Stimulated activated memory B cell treated with anti-CD40 and anti-IgM and Interleukin-4, amounts not matched to agents 10 μg/mL and 1 μg/mL and 100 μg/mL, for 72 hours (primary cell): ENCODE measurements around the gene ARHGAP10.
A peak's percentile ranks its signal among the peaks of the same experiment; 100 is the strongest.

Source experiments
- ATAC-seq: fragments of 150-1000 bp; cut with Tn5 transposase; 2 replicates; pipeline ENCODE4 v1.10.0; 2021
- H3K27ac Mint-ChIP-seq: one replicate; pipeline ENCODE4 v1.8.0; 2022; ENCODE audit warnings: mild to moderate bottlenecking, mixed read lengths
- H3K27me3 Mint-ChIP-seq: one replicate; pipeline ENCODE4 v1.8.0; 2022; ENCODE audit warnings: mixed read lengths
- H3K36me3 Mint-ChIP-seq: one replicate; pipeline ENCODE4 v1.8.0; 2022; ENCODE audit warnings: mixed read lengths
- H3K4me1 Mint-ChIP-seq: one replicate; pipeline ENCODE4 v1.8.0; 2022; ENCODE audit warnings: mixed read lengths
- H3K4me3 Mint-ChIP-seq: one replicate; pipeline ENCODE4 v1.8.0; 2022; ENCODE audit warnings: mild to moderate bottlenecking, moderate library complexity, mixed read lengths
- H3K9me3 Mint-ChIP-seq: one replicate; pipeline ENCODE4 v1.8.0; 2022; ENCODE audit warnings: mixed read lengths

Gene ARHGAP10

DNA sequence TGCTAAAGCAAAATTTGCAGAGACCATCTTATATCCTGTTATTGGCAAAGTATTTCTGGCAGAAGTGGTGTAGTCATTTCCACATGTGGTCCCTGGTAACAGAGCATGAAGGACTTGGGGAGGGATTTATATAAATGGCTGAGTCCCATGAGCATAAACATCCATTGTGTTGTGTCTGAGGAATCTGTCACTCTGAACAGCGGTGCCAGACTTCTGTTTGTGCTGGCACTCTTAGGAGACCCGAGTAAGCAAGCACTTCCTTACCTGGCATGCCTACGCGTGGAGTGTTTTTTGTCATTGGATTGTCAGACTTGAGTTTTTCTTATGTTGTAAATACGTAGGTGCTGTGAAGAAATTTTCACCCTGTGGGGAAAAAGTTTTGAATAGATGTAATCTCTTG, 285.9 kb downstream of the ARHGAP10 start:
- no peak for ATAC-seq
- Mint-ChIP-seq H3K36me3 (no peaks in the 10 kb centered on the region), H3K4me3 (no peak overlapping the region), H3K27ac (no peak overlapping the region), H3K4me1 (no peaks in the 10 kb centered on the region), H3K27me3 (no peaks in the 10 kb centered on the region), H3K9me3 (no peaks in the 10 kb centered on the region)

DNA sequence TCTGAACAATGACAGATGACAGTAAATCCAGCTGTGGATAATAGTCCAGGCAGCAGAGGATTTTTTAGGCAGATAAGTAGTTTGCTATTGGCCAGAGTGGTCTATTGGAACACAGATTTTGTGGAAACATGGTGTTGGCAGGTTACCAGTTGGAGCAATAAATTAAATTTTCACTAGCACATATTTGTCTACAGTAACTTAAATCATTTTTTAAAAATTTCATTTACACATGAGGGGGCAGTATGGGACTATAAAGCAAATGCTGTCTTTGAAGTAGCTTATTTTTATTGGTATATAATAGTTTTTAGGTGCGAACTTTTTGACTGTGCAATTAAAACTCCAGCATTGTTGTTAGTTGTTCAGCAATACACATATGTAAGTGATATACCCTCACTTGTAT, 289.8 kb downstream of the ARHGAP10 start:
- Mint-ChIP-seq H3K27me3 (no peaks in the 10 kb centered on the region), H3K4me1 (no peaks in the 10 kb centered on the region), H3K9me3 (no peaks in the 10 kb centered on the region), H3K27ac (no peak overlapping the region), H3K4me3 (no peak overlapping the region), H3K36me3 (no peaks in the 10 kb centered on the region)
- ATAC-seq = no peak

DNA sequence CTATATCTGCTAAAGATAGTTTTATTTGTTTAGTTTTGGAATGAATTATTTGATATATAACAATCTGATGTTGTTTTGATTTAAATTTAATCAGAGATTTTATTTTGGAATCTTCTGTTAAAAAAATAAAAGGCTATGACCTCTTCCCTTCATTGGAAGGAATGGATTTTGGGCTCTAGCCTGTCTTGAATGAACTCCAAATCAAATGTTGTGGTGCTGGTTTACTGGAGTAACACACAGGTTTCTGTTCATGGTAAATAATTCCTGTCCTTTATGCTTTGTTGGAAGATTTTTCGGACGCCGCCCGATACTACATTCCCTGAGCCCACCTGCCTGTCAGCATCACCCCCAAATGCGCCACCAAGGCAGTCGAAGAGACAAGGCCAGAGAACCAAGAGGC, 291.1 kb downstream of the ARHGAP10 start:
- no peak for ATAC-seq
- Mint-ChIP-seq H3K4me3 (no peak overlapping the region), H3K36me3 (no peaks in the 10 kb centered on the region), H3K27me3 (no peaks in the 10 kb centered on the region), H3K4me1 (no peaks in the 10 kb centered on the region), H3K27ac (no peak overlapping the region), H3K9me3 (peaks cover 1% of the 10 kb centered on the region)

DNA sequence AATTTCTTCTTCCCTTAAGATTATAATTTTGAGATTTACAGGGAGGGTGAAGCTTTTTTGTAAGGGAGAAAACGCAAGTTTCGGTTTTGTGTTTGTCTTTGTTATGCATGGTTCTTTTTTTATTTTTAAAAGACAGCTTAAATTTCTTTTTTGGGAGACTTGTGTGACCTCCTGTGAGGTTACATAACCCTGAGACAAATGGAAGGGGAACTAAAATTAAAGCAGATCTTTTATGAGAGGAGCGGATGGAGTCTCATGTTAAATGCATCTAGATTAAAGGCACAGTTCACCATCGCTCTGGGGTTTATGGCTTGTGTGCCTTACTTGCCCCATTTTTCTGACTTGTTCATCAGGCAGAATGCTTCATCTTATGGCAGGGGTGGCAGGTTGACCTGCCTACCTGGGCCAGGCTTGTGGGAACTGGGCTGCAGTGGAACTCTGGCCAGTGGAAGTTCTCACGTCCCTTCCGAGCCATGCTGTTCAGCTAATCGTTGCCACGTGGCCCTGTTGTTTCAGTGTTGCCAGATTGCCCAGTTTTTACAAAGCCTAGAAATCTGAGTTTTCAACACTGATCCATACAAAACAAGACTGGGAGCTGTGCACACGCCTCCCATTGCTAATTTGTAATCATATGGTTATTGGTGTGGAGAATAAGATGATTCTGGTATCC, 291.8 kb downstream of the ARHGAP10 start:
- H3K36me3 Mint-ChIP-seq = no peaks in the 10 kb centered on the region
- H3K9me3 Mint-ChIP-seq = peaks cover 5% of the 10 kb centered on the region
- no peak overlapping the region for H3K27ac Mint-ChIP-seq
- H3K4me3 Mint-ChIP-seq = no peak overlapping the region
- no peaks in the 10 kb centered on the region for H3K4me1 Mint-ChIP-seq
- no peak for ATAC-seq
- no peaks in the 10 kb centered on the region for H3K27me3 Mint-ChIP-seq

DNA sequence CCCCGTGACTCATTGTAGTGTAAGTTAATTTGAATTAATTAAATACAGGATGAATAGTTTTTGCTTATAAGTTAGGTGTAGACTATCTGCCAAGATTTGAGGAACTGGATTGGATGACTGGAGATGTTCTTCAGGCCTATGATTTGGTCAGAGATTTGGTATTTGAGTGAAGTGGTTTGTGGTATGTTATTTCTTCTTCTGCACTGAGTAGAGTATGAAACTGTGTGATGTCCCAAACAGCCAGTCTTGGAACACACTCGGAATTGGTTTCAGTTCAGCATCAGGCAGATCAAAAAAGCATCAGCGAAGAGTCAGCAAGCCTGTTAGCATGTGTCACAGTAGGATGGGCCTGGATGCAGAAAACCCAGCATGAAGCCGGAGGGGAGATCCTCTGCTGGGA, 294.1 kb downstream of the ARHGAP10 start:
- H3K4me1 Mint-ChIP-seq = no peaks in the 10 kb centered on the region
- H3K36me3 Mint-ChIP-seq = no peaks in the 10 kb centered on the region
- no peaks in the 10 kb centered on the region for H3K27me3 Mint-ChIP-seq
- peaks cover 6% of the 10 kb centered on the region for H3K9me3 Mint-ChIP-seq
- H3K27ac Mint-ChIP-seq = no peak overlapping the region
- H3K4me3 Mint-ChIP-seq = no peak overlapping the region
- no peak for ATAC-seq

DNA sequence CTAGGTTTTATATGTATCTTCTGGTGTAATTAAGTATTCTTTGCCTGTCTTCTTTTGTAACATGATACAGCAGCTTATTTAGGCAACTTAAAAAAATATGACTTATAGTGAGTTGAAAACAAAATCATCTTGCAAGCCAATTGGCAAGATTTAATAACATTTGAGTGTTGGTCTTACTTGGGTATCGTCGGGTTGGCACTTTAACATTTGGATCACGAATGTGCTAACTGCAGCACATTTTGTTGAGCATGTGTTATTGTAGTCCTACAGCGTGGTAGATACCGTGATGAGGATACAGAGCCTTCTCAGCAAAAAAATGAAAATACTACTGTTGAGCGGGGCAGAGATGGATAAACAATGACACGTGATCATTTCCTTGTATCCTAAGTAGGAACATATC, 295.3 kb downstream of the ARHGAP10 start:
- H3K27ac Mint-ChIP-seq = no peak overlapping the region
- peaks cover 6% of the 10 kb centered on the region for H3K9me3 Mint-ChIP-seq
- H3K36me3 Mint-ChIP-seq = no peaks in the 10 kb centered on the region
- no peaks in the 10 kb centered on the region for H3K4me1 Mint-ChIP-seq
- no peak overlapping the region for H3K4me3 Mint-ChIP-seq
- no peaks in the 10 kb centered on the region for H3K27me3 Mint-ChIP-seq
- no peak for ATAC-seq

DNA sequence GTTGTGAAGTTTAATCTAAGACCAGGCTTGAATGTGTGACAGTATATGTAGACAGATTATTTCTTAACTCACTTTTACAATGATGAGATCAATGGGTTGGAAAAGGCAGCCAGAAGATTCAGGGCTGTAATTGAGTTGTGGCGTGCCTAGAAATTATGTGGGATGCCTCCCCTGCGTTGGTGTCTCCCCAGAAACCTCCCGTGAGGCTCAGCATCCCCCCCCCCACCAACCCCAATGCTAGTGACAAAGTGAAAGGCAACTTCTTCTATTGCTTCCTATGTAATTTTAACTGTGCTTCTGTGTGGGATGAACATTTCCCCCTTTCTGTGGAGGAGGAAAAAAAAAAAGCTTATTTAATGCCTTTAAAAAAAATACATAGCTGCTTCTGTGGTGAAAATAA, 297.9 kb downstream of the ARHGAP10 start:
- Mint-ChIP-seq H3K27me3 (no peaks in the 10 kb centered on the region), H3K27ac (no peak overlapping the region), H3K4me1 (no peaks in the 10 kb centered on the region), H3K36me3 (no peaks in the 10 kb centered on the region), H3K9me3 (peaks cover 6% of the 10 kb centered on the region), H3K4me3 (no peak overlapping the region)
- ATAC-seq = no peak

DNA sequence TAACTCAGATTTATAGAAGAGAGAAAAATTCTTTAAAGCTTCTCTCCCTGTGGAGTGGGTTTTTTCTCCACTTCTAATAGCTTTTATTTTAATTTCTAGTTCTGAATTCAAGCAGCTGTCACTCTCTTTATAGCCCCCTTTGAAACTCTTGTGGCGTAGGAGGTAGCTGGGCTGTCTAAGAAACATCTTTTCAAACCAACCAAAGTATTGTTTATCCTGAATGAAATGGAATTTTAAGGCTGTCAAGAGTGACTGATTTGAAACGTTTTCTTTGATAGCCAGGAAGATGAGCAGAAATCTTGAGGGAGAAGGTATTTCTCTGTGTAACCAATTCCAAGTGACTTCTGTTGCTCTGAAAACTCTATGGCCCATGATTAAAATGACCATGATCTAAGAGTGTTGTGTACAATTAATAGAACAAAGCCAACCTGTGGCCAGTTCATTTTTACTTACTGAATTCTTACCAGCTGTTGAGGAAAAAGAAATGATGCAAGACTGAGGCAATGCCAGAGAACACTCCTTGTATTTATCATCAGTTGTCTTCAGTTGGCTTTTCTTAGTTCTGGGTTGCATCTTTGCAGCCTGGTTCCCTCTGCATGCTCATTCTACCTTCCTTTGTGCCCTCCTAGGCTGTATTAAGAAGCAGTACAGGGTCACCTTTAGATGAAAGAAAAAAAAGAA, 298.4 kb downstream of the ARHGAP10 start:
- H3K27ac Mint-ChIP-seq = no peak overlapping the region
- no peak for ATAC-seq

DNA sequence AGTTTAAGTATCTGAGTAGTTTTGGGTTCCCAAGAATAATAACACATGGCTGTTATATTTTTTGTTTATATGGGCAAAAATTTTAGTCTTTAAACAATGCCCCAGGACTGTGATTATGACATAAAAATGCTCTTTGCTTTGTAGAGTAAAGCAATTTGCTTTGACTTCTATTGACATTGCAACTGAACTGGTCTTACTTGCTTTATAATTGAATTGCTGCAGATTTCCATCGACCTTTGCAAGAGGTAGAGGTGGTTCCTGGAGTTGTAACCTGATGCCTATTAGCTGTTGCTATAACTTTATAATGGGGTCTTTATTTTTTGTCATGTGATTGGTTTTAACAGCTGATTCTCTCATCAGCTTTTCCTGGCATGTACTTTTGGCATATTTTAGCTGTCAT, 302.9 kb downstream of the ARHGAP10 start:
- Mint-ChIP-seq H3K9me3 (peaks cover 4% of the 10 kb centered on the region), H3K27me3 (no peaks in the 10 kb centered on the region), H3K27ac (no peak overlapping the region), H3K4me3 (no peak overlapping the region), H3K4me1 (no peaks in the 10 kb centered on the region), H3K36me3 (no peaks in the 10 kb centered on the region)
- no peak for ATAC-seq

More for the DNA sequence above, 298.4 kb downstream of the ARHGAP10 start:
- H3K27me3 Mint-ChIP-seq = no peaks in the 10 kb centered on the region
- H3K9me3 Mint-ChIP-seq = peaks cover 6% of the 10 kb centered on the region
- H3K4me3 Mint-ChIP-seq = no peak overlapping the region
- H3K4me1 Mint-ChIP-seq = no peaks in the 10 kb centered on the region
- H3K36me3 Mint-ChIP-seq = no peaks in the 10 kb centered on the region

DNA sequence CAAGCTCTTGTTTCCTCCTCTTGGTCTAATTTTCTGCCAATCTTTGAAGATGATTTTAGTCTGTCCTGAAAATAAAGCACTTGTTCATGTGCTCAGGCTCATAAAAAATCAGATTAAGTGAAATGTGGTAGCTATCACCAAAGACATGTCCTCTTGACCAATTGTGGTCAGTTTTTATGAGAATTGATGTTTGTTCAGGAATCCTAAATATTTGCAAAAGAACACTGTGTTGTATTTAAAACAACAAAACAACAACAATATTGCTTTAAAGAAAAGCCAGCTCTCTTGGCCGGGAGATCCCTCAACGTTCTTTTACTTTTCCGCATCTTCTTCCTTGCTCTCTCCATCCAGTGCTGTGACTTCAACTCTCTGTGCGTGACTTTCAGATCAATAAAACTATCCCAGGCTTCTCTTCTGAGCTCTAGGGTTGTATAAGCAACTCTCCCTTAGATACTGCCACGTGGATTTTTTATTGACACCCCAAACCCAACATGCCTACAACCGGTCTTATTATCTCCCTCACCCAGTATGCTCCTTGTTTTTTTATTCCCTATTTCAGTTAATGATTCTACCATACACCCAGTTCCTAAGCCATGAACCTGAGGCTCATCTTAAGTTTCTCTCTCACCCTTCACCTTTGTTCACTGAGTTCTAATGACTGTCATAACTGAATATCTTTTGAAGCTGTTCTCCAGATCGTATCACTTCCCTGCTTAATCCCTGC, 309.9 kb downstream of the ARHGAP10 start:
- no peak overlapping the region for H3K4me3 Mint-ChIP-seq

DNA sequence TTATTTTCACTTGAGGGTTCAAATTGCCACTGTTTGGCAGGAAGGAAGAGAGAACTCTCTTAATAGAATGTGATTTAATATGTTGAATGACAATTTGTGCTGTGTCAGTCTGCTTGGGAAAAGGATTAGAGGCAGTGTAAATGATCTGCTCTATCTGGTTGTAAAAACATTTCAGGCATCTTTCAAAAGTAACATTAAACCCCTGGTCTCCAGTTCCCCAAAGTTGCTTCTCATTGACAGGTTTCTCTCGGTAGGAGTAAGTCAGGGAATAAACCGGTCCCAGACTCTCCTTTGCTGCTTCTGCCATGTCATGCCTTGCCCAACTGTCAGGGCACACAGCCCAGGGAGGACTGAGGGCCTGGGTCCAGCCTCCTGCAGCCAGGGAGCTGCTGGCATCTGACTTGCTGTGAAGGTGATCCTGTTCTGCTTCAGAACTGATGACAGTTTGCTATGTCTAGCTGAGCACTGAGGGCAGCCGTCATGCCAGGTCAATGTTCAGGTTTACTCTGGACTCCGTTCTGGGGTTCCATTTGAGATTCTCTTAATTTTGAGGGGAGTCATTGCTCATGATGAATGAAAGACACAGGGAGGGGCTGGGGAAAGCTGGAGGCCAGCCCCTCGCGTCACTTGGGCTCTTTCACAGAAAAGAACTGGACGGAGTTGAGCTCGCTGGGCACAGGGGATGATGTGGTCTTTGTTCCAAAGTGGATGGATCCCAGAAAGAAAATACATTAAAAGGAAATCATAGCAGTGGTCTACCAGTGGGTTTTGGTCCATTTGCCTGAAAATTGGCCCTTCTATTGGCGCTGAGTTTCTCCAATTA, 312.4 kb downstream of the ARHGAP10 start:
- ATAC-seq = no peak
- Mint-ChIP-seq H3K4me3 (no peak overlapping the region), H3K27ac (no peak overlapping the region)

More for the DNA sequence above, 309.9 kb downstream of the ARHGAP10 start:
- H3K4me1 Mint-ChIP-seq = peaks cover 10% of the 10 kb centered on the region
- no peak overlapping the region for H3K27ac Mint-ChIP-seq
- no peaks in the 10 kb centered on the region for H3K36me3 Mint-ChIP-seq
- no peaks in the 10 kb centered on the region for H3K27me3 Mint-ChIP-seq
- ATAC-seq = no peak
- H3K9me3 Mint-ChIP-seq = no peaks in the 10 kb centered on the region

DNA sequence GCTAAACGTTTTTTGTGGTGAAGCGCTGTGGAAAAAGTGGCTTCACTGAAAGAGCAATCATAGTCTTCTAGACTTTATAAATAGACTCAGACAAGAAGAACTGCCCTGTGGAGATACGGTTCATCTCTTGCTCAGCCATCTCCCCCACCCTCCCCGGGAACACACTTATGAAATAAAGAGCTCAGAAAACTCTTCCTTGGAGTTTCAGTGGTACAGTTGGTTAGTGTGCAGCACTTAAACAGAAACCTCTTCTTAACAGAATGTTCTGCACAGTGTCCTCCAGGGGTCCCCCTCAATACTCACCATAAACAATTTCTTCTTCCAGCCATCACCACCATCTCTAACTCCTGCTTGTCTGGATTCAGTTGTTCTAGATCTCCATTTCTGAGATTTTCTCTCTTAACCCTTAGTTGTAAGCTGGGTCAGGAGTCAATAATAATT, 313.0 kb downstream of the ARHGAP10 start:
- H3K4me3 Mint-ChIP-seq = no peak overlapping the region
- no peak overlapping the region for H3K27ac Mint-ChIP-seq
- no peaks in the 10 kb centered on the region for H3K36me3 Mint-ChIP-seq
- peak; percentile 79 for ATAC-seq
- H3K4me1 Mint-ChIP-seq = peaks cover 10% of the 10 kb centered on the region
- no peaks in the 10 kb centered on the region for H3K9me3 Mint-ChIP-seq
- no peaks in the 10 kb centered on the region for H3K27me3 Mint-ChIP-seq

More for the DNA sequence above, 312.4 kb downstream of the ARHGAP10 start:
- H3K27me3 Mint-ChIP-seq = no peaks in the 10 kb centered on the region
- H3K9me3 Mint-ChIP-seq = no peaks in the 10 kb centered on the region
- no peaks in the 10 kb centered on the region for H3K36me3 Mint-ChIP-seq
- peaks cover 10% of the 10 kb centered on the region for H3K4me1 Mint-ChIP-seq

DNA sequence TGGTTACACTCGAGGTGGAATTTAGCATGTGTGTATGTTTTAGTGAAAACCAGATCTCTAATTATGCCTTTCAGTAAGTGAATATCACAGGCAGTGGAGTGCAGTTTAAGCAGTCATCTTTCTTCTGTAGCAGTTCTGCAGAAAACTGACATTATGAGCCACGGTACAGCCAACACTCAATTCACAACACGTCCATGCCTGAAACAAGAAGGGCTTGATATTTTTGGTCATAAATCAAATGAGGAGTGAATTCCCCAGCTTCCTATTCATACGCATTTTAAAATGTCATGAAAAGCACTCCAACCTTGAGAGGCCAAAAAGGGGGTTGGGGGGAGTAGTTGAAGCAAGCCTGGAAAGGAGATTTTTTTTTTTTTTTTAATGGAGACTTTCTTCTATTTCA, 316.7 kb downstream of the ARHGAP10 start:
- Mint-ChIP-seq H3K4me3 (no peak overlapping the region), H3K4me1 (peaks cover 10% of the 10 kb centered on the region), H3K27ac (no peak overlapping the region), H3K27me3 (peaks cover 9% of the 10 kb centered on the region), H3K9me3 (no peaks in the 10 kb centered on the region), H3K36me3 (no peaks in the 10 kb centered on the region)
- no peak for ATAC-seq

DNA sequence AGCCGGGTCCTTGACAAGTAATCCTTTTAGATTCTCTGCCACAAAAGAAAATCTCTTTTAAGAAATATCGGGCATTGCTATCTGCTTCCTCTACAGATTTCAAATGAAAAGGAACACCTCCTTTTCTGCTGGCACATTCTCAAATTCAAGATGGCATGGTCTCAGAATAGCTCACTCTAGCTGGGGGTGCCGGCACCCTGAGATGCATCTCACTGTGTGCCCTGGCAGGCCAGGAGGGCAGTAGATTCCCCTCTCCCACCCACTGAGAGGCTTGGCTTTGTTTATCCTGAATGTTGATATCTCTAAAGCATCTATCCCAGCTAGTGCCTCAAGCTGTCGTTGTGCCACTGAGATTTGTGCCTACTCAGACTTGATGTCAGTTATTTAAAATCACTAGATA, 319.5 kb downstream of the ARHGAP10 start:
- Mint-ChIP-seq H3K27ac (no peak overlapping the region), H3K4me1 (no peaks in the 10 kb centered on the region), H3K4me3 (no peak overlapping the region), H3K9me3 (no peaks in the 10 kb centered on the region), H3K36me3 (no peaks in the 10 kb centered on the region), H3K27me3 (peaks cover 9% of the 10 kb centered on the region)
- no peak for ATAC-seq

DNA sequence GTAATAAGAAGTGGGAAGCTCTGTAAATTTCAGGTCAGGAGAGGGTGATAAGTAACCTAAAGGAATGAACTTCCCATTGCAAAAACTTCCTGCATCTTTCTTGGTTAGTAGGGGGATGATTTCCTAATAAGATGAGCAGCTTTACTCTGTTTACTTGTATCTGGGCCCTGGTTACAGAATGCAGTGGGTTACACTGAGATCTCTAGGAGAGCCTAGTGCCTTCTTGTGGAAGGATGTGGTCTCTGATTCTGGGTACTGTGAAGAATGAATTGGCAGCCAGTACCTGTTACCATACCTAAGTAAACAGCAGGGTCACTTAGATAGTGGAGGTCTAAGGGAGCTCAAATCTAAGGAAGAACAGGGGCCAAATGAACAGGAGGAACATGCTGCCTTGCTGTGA, 320.6 kb downstream of the ARHGAP10 start:
- H3K27ac Mint-ChIP-seq = no peak overlapping the region
- H3K36me3 Mint-ChIP-seq = no peaks in the 10 kb centered on the region
- H3K4me3 Mint-ChIP-seq = no peak overlapping the region
- peaks cover 9% of the 10 kb centered on the region for H3K27me3 Mint-ChIP-seq
- peaks cover 10% of the 10 kb centered on the region for H3K4me1 Mint-ChIP-seq
- ATAC-seq = no peak
- H3K9me3 Mint-ChIP-seq = no peaks in the 10 kb centered on the region
